Stimulated activated CD8-positive, alpha-beta memory T cell treated with anti-CD3 and anti-CD28 coated beads, Interleukin-15, amount 100 ng/mL, for 4 hours (primary cell): ENCODE results near the gene SRP68.
"Not testable (repeated sequence)": the region's sequence is repeated elsewhere in the genome, so short reads cannot be mapped to it uniquely, and the experiment has no call there.

Experiments used
- DNase-seq, 2 donors: peaks; one replicate each; pipeline ENCODE4 v3.0.0-alpha.2; 2020; ENCODE audit warnings: low read depth in 2 of 2

Gene SRP68

GRCh38 chr17:76076765-76077583 is 4.7 kb upstream of the SRP68 start:
- DNase-seq: no peak

GRCh38 chr17:76076146-76076764 is 3.9 kb upstream of the SRP68 start:
- DNase-seq: no peak

- no peak for DNase-seq
Measured at GRCh38 chr17:76075364-76076145, 3.2 kb upstream of the SRP68 start.

- no peak for DNase-seq
Measured at GRCh38 chr17:76074390-76075363, 2.4 kb upstream of the SRP68 start, which contains the start of gene GALR2. GALR2 (plus strand) TSS chr17:76074781; CDS start chr17:76074884, 103 bp downstream.

- no peak for DNase-seq
Measured at GRCh38 chr17:76071531-76072147, 678 bp downstream of the SRP68 start.

- no peak for DNase-seq
Measured at GRCh38 chr17:76065775-76066174, 6.5 kb downstream of the SRP68 start.

- peak in 1 of 2 donors; percentile 13 for DNase-seq
Measured at GRCh38 chr17:76063875-76064546, 8.3 kb downstream of the SRP68 start.

GRCh38 chr17:76058264-76058663 is 14.1 kb downstream of the SRP68 start:
- DNase-seq: not testable (repeated sequence)

- no peak for DNase-seq
Measured at GRCh38 chr17:76056882-76057281, 15.4 kb downstream of the SRP68 start.

- DNase-seq: no peak
Measured at GRCh38 chr17:76054112-76054476, 18.2 kb downstream of the SRP68 start.

GRCh38 chr17:76053246-76054111 is 18.8 kb downstream of the SRP68 start:
- no peak for DNase-seq

- DNase-seq: no peak
Measured at GRCh38 chr17:76051561-76051960, 20.8 kb downstream of the SRP68 start.

- no peak for DNase-seq
Measured at GRCh38 chr17:76050538-76051467, 21.5 kb downstream of the SRP68 start.

- DNase-seq: no peak
Measured at GRCh38 chr17:76049836-76050537, 22.3 kb downstream of the SRP68 start.

- DNase-seq: no peak
Measured at GRCh38 chr17:76049239-76049638, 23.1 kb downstream of the SRP68 start.

GRCh38 chr17:76048711-76049110 is 23.6 kb downstream of the SRP68 start:
- DNase-seq: no peak

- no peak for DNase-seq
Measured at GRCh38 chr17:76048025-76048605, 24.2 kb downstream of the SRP68 start.
